GM10847 (cell line): ENCODE measurements around the gene TNFRSF4.

ENCODE experiments used
- POLR2A ChIP-seq: IDR thresholded peaks from 2 replicates; pipeline ENCODE4 v1.6.1; 2011; ENCODE audit not compliant: insufficient read length; ENCODE audit errors: extremely low read depth

Gene TNFRSF4

DNA sequence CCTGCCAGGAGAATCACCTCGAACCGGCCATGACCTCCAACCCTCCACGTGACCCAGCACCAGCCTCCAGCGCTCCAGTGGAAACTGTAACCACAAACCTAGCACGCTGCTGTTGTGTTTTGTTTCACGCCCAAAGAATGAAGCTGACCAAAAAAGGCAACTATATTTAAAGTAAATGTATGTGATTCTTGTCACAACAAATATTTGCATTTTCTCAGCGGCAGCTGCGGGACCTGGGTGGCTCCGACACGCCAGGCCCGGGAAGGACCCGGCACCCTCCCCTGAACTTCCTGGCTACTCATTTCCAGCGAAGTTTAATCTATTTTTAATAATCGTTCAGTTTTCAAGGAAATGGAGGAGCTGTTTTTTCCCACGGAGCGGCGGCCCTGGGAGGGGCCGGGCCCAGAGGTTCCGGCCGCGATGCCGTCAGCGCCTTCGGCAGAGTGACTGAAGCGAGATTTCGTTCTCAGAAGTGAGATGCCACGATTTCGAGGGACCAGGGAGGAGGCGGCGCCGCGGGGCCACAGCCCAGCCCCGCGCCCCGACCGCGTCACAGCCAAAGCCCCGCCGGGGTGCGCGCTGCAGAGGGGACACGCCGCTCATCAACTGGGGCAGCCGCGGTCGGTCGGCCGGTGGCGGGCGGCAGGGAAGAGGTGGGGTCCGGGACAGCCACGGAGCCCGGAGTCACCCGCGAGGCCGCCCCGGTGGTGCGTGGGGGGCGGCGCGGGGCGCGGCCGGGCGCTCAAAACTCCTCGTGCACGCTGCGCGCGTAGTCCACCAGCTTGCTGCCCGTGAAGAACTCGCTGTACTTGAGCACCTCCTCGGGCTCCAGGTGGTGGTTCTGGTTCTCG is 3.0 kb upstream of the TNFRSF4 start:
- TF ChIP-seq POLR2A, result no peak

DNA sequence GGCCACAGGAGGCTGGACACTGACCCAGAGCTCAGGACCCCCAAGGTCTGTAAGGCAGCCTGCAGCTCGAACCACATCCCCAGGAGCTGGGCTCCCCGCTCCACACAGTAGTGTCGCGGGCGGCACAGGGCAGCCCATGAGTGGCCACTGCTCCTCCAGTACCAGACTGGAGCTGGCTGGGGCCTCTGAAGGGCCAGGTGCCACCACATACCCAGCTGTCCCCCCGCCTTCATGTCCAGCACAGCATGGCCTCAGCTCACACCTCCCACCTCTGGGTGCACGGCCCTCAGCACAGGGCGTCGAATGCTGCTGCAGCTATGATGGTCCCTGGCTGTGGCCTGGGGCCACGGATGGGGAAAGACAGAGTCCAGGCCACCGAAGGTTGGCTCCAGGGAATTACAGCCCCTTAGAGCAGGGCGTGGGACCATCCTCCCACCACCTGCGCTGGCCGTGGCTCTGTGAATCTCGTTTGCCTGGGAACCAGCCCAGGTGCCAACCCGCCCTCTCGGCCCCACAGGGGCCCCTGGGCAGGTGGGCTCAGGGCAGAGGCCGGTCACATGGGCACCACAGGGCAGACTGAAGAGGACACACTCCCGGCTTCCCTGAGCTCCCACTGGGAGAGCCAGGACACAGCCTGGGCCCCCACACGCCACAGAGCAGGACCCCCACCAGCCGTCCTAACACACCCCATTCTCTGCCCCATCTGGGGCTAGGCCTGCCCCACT is 2.1 kb upstream of the TNFRSF4 start:
- TF ChIP-seq POLR2A, result no peak

DNA sequence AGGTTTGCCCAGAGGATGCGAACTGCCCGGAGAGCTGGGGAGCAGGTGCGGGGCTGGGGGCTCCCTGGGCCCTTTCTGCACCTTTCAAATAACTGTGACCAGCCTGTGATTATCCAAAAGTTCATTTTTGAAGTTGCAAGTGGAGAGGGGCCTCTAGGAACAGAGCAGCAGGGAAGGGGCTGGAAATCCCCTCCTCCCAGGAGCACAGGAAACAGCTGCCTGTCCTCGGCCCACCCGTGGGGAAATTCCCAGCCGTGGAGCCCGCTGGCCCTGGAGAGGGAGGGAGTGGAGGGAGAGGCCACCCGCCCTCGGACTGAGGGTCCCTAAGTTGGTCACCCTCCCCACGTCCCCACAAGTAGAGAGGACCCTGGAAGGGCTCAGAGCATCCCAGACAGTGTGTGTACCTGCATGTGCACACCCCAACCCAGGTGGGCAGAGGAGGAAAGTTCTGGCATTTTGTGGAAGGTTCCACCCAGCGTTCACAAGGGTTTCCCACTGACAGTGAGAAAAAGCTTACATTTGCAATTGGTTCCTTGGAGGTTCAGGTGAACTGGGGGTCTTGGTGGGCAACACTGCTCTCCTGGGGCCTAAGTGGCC is 1.2 kb upstream of the TNFRSF4 start:
- TF ChIP-seq POLR2A, result no peak

DNA sequence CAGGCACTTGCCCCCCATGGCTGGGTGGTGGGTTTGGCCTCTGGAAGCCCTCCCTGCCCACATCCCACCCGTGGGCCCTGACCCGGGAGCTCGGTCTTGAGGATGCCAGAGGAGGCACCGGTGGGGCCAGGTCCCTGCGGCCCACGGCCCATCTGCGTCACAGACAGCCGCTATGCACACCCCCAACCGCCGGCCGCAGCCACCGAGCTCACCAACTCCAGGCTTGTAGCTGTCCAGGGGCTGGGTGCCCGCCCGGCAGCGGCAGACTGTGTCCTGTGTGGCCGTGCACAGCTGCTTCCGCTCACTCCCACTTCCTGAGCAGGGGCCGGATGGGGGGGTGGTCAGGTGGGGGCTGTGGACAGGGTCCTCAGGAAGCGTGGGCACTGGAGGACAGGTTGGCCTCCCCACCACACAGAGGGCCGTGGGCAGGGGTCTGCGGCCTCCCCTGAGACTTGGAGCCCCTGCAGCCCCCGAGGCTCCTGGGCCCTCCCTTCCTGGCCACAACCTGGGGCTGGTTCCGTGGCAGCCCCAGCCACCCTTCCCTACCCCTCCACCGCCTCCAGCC is 1.1 kb downstream of the TNFRSF4 start:
- TF ChIP-seq POLR2A, result no peak

DNA sequence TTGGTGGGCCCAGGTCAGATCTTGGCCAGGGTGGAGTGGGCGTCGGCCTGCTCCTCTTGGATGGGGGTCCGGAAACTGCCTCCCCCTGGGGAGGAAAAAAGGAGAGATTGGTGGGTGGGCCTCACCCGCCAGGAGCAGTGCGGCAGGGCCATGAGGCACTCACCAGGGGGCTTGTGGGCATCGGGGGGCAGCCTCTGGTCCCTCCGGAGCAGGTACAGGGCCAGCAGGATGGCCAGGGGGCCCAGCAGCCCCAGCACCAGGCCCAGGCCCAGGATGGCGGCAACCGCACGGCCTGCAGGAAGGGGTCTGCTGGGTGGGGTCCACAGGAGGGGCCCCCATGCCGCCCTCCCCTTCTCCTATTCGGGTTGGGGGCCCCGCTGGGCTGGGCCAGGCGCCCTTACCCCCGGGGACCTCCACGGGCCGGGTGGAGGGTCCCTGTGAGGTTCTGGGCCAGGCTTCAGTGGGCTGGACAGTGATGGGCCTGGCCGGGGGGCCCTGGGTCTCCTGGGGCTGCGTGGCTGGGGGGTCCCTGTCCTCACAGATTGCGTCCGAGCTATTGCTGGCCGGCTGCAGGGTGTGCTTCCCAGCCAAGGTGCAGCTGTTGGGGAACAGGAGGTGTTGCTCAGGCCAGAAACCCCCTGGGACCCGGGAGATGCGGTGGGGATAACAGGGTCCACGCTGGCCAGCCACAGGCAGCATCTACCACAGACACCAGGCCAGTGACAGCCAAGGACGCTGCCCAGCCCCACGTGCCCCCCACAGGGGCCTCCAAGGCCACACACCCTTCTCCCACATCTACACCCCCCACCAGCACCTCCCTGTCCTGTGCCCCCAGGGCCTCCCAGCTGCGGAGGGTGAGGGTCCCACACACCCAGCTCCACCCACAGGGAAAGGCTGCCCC is 2.2 kb downstream of the TNFRSF4 start:
- TF ChIP-seq POLR2A, result no peak

DNA sequence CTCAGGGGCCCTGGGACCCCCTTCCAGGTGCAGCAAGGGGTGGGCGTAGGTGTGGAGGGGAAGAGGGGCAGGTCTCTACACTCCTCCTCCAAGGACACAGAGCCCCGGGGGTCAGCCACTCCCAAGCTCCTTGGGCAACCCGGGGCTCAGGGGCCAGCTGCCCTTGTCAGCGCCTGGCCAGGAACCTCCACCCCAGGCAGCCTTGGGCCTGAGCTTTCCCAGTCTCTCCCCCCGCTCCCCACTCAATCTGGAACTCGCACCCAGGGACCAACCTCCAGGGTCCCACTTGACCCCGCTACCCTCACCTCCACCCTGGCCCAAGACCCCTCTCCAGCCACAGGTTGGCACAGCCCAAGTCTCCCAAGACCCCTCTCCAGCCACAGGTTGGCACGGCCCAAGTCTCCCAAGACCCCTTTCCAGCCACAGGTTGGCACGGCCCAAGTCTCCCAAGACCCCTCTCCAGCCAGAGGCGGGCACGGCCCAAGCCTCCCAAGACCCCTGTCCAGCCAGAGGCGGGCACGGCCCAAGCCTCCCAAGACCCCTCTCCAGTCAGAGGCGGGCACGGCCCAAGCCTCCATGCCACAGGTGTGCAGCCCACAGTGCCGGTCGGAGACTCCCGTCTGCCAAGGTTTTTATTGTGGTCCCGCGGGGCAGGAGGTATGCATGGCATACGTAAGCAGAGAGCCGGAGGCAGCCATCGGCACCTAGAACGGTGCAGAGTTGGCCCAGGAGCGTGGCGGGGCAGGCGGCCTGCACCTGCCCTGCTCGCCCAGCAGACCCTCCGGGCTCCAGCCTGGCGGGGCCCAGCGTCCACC is 3.0 kb downstream of the TNFRSF4 start:
- no peak for TF ChIP-seq POLR2A

DNA sequence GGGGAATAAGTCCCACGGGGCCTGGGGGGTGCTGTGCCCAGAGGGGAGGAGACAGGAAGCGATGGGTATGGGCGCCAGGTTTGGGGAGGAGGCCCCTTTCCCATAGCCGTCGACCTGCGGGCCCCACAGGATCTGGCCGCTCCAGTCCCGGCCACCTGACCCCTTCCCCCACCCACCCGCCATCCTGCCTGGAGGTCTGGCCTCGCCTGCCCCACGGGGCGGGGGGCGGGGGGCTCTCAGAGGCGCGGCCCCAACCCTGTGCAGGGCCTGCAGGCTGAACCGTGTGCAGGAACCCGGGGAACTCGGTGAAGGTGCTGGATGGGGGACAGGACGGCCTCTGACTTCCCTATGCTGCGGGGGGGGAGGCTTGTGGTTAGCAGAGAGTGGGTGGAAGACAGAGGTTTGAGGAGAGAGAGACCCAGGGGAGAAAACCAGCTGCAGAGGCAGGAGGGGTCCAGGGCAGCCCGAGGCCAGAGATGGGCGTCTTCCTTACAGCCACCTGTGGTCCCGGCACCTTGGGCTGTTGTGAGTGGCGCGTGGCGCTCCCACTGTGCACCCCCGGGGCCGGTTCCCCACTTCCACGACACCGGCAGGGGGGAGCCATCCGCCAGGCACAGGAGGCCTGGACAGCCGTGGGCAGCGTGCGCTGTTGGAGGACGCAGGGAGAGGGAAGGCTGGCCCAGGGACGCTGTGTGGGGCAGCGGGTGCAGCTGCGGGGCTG is 5.1 kb downstream of the TNFRSF4 start:
- no peak for TF ChIP-seq POLR2A

DNA sequence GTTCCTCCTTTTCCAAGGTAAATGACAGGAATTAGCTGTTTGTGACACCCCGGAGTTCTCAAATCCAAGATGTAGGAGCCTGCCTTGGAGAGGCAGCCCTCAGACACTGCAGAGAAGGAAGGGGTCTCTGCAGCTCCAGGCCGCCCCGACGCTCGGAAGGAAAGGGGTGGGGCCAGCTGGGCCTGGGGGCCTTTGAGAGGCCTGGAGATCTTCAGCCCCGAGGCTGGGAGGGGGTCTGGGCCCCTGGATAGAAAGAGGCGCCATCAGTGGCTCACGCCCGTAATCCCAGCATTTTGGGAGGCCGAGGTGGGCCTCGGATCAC is 6.4 kb downstream of the TNFRSF4 start:
- no peak for TF ChIP-seq POLR2A

DNA sequence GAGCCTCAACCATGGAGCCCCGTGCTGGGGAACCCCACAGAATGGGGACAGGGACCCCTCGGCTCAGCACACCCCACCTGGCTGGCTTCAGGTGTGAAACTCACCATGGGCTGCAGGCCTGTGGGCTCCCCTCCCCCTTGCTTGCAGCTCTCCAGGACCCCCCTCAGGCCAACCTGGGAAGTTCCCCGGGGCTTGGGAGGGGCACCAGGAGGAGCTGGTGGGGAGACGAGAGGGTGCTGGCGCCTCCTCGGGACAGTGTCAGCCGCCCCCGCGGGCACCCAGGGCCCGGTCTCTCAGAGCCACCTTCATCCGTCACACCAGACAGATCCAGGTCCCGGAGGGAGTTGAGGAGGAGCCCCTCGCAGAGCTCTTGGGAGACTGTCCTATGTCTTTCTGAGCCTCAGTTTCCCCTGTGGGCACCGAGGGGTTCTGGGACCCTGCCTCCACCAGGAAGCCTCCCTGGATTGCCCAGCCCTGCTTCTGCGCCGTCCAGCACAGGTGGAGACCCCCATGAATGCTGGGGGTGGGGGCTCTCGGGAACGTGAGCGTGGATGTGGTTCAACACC is 6.9 kb downstream of the TNFRSF4 start:
- no peak for TF ChIP-seq POLR2A

DNA sequence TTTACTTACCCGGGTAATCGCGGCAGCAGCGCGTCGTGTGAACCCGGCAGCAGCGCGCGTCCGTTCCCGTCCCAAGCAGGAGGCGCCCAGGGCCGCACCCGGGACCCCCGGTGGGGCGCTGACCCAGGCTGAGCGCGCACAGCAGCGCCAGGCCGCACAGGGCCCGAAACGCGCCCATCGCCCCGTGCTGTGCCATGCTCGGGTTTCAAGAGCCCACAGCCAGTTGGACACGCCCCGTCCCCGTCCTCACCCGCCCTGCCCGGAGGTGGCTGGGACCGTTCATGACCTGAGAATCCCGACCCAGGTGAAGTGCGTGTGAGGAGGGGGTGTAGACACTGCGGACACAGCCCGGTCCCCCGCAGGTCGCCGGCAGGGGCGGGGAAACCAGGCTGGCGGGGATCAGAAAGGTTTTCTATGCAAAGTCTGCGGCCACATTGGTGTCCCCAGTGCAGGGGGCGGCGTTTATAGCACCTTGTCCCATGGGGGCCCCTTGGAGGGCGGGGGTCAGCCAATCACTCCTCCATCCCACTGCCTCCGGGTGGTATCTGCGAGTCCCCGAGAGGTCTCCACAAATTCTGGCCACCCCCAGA is 7.5 kb downstream of the TNFRSF4 start, which contains the start of gene TNFRSF18:
Gene TNFRSF18, minus strand, starts transcription at position 217 of the 590 bp plus-strand sequence. Its CDS starts 21 bp downstream, at position 196.
- TF ChIP-seq POLR2A, result no peak

DNA sequence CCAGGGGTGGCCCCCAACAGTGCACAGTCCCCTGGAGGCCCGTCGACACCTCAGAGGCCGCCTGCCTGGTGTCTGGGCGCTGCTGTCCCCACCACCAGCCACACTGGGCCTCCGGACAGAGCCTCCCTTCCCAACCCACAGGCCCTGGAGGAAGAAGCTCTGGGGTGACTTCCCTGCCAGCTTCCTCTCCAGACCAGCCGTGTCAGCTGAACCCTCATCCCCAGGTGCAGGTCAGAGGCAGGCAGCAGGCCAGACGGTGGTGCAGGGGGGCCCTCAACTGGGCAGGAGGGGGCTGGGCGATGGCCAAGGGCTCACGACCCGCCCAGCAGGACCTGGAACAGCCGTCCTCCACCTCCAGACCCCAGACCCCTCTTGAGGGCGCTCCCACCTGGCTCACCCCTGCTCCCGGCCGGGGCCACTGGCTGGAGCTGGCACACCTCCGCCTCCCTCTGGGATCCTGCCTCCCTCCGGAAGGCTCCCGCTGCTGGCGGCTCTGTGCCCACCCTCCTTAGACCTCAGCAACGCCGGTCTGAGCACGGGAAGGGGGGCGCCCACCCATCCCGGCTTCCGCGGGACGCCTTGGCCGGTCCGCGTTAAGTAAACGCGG is 8.1 kb downstream of the TNFRSF4 start:
- no peak for TF ChIP-seq POLR2A
